ENCODE data around the gene UBE2O. TPM values are rescaled to one million over a fixed set of nuclear protein-coding genes. Genes with fewer than 3 reads are reported as not detected.

UBE2O gene
- total and polyA plus RNA-seq, 2 donors (not counting 1 experiment from before 2014, with no cell fraction given) = 11.5 to 12.4 TPM

DNA sequence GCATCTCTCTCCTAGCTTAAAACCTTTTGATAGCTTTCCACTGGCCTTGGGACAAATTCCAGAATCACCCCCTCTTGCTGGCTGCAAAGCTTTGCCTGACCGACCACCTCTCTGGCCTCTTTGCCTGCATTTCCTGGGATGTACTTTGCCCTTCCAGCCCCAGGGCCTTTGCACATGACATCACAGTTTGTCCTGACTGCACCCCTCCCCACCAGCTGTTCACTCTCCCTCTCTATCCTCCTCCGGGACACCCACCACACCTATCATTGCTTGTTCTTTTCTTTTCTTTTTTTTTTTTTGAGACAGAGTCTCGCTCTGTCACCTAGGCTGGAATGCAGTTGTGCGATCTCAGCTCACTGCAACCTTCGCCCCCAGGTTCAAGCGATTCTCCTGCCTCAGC is 22.4 kb upstream of the UBE2O start:
- TF ChIP-seq EZH2 (IDR thresholded peaks at IDR 0.05; ENCODE audit: low read length, missing control alignments) = no peak
- TF ChIP-seq, protein P1, sequence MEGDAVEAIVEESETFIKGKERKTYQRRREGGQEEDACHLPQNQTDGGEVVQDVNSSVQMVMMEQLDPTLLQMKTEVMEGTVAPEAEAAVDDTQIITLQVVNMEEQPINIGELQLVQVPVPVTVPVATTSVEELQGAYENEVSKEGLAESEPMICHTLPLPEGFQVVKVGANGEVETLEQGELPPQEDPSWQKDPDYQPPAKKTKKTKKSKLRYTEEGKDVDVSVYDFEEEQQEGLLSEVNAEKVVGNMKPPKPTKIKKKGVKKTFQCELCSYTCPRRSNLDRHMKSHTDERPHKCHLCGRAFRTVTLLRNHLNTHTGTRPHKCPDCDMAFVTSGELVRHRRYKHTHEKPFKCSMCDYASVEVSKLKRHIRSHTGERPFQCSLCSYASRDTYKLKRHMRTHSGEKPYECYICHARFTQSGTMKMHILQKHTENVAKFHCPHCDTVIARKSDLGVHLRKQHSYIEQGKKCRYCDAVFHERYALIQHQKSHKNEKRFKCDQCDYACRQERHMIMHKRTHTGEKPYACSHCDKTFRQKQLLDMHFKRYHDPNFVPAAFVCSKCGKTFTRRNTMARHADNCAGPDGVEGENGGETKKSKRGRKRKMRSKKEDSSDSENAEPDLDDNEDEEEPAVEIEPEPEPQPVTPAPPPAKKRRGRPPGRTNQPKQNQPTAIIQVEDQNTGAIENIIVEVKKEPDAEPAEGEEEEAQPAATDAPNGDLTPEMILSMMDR (conservative IDR thresholded peaks at IDR 0.05 in 1 of 2, IDR thresholded peaks at IDR 0.05 in 1 of 2; ENCODE audit: low read depth in 1 of 2, low read length in 2 of 2) = no peak
- Histone ChIP-seq H3K4me1 (ENCODE audit: control insufficient read depth, extremely low read depth, insufficient read depth, low read length) (no peaks in the 10 kb centered on the region), H3K79me2 (ENCODE audit: control insufficient read depth, insufficient read depth, low read length) (no peaks in the 10 kb centered on the region), H3K27ac (ENCODE audit: insufficient read depth, low read length) (no peak overlapping the region), H2AFZ (ENCODE audit: low read length) (no peak overlapping the region), H3K9me3 (ENCODE audit: control insufficient read depth, insufficient read depth, low read depth, low read length) (no peaks in the 10 kb centered on the region), H4K20me1 (ENCODE audit: control insufficient read depth, extremely low read depth, insufficient read depth, low read length) (no peaks in the 10 kb centered on the region), H3K4me3 (replicated peaks in 1 of 4; ENCODE audit: control extremely low read depth in 1 of 4, insufficient read depth in 1 of 4, low read depth in 3 of 4, low read length in 4 of 4) (no peak overlapping the region), H3K36me3 (ENCODE audit: control insufficient read depth, insufficient read depth, low read length) (no peaks in the 10 kb centered on the region), H3K27me3 (ENCODE audit: control insufficient read depth, insufficient read depth, low read length) (no peaks in the 10 kb centered on the region), H3K4me2 (ENCODE audit: extremely low read depth, insufficient read depth, low read length) (no peak overlapping the region), H3K9ac (ENCODE audit: insufficient read depth, low read length) (no peak overlapping the region)
- no peak for DNase-seq (ENCODE audit: low read depth in 2 of 2)

DNA sequence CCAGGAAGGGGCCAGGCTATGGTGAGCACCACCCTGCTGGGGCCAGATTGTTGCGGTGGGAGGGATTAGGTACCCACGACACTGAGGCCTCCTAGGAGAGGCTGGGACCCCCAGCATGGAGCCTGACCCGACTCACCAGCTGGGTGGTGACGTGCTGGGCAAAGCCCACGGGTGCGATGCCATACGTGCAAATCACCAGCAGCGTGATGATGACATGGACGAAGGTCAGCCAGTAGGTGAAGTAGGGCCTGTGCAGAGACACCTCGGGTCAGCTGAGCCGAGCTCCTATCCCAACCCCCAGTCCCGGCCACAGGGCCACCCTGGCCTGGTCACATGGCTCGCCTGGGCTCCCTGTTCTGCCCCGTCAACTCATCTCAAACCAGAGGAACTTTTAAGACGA is 21.9 kb upstream of the UBE2O start:
- H3K79me2 ChIP-seq (ENCODE audit: control insufficient read depth, insufficient read depth, low read length) = no peaks in the 10 kb centered on the region
- no peaks in the 10 kb centered on the region for H3K9me3 ChIP-seq (ENCODE audit: control insufficient read depth, insufficient read depth, low read depth, low read length)
- TF ChIP-seq EZH2 (IDR thresholded peaks at IDR 0.05; ENCODE audit: low read length, missing control alignments) = no peak
- TF ChIP-seq, protein P1 (conservative IDR thresholded peaks at IDR 0.05 in 1 of 2, IDR thresholded peaks at IDR 0.05 in 1 of 2; ENCODE audit: low read depth in 1 of 2, low read length in 2 of 2) = no peak
- DNase-seq (ENCODE audit: low read depth in 2 of 2) = no peak
- no peak overlapping the region for H3K9ac ChIP-seq (ENCODE audit: insufficient read depth, low read length)
- no peaks in the 10 kb centered on the region for H3K4me1 ChIP-seq (ENCODE audit: control insufficient read depth, extremely low read depth, insufficient read depth, low read length)
- H3K27me3 ChIP-seq (ENCODE audit: control insufficient read depth, insufficient read depth, low read length) = no peaks in the 10 kb centered on the region
- H3K36me3 ChIP-seq (ENCODE audit: control insufficient read depth, insufficient read depth, low read length) = no peaks in the 10 kb centered on the region
- H4K20me1 ChIP-seq (ENCODE audit: control insufficient read depth, extremely low read depth, insufficient read depth, low read length) = no peaks in the 10 kb centered on the region
- H3K4me3 ChIP-seq (replicated peaks in 1 of 4; ENCODE audit: control extremely low read depth in 1 of 4, insufficient read depth in 1 of 4, low read depth in 3 of 4, low read length in 4 of 4) = no peak overlapping the region
- no peak overlapping the region for H2AFZ ChIP-seq (ENCODE audit: low read length)
- H3K4me2 ChIP-seq (ENCODE audit: extremely low read depth, insufficient read depth, low read length) = no peak overlapping the region
- H3K27ac ChIP-seq (ENCODE audit: insufficient read depth, low read length) = no peak overlapping the region

DNA sequence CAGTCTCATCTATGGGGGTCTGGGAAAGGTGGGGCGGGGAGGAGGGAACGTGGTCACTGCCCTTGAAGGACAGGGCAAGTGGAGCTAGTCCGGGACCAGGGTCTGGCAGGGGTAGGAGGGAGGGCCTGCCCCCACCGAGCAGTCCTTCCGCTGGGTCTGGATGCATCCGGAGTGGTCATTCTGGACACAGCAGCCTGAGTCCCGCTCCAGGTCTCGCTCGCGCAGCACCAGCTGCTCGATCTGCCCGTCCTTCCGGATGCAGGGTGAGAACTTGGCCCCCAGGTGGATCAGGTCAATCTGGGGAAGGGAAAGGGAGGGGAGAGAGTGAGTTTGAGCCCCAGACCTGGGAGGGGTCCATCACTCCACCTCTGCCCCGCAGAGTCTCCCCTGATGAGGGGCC is 21.3 kb upstream of the UBE2O start:
- no peaks in the 10 kb centered on the region for H3K79me2 ChIP-seq (ENCODE audit: control insufficient read depth, insufficient read depth, low read length)
- no peaks in the 10 kb centered on the region for H3K27me3 ChIP-seq (ENCODE audit: control insufficient read depth, insufficient read depth, low read length)
- H3K9me3 ChIP-seq (ENCODE audit: control insufficient read depth, insufficient read depth, low read depth, low read length) = no peaks in the 10 kb centered on the region
- no peak overlapping the region for H3K4me3 ChIP-seq (replicated peaks in 1 of 4; ENCODE audit: control extremely low read depth in 1 of 4, insufficient read depth in 1 of 4, low read depth in 3 of 4, low read length in 4 of 4)
- no peak overlapping the region for H2AFZ ChIP-seq (ENCODE audit: low read length)
- H3K27ac ChIP-seq (ENCODE audit: insufficient read depth, low read length) = no peak overlapping the region
- TF ChIP-seq, protein P1 (conservative IDR thresholded peaks at IDR 0.05 in 1 of 2, IDR thresholded peaks at IDR 0.05 in 1 of 2; ENCODE audit: low read depth in 1 of 2, low read length in 2 of 2) = no peak
- no peak for TF ChIP-seq EZH2 (IDR thresholded peaks at IDR 0.05; ENCODE audit: low read length, missing control alignments)
- H3K4me2 ChIP-seq (ENCODE audit: extremely low read depth, insufficient read depth, low read length) = no peak overlapping the region
- no peaks in the 10 kb centered on the region for H3K36me3 ChIP-seq (ENCODE audit: control insufficient read depth, insufficient read depth, low read length)
- DNase-seq (ENCODE audit: low read depth in 2 of 2) = no peak
- no peaks in the 10 kb centered on the region for H4K20me1 ChIP-seq (ENCODE audit: control insufficient read depth, extremely low read depth, insufficient read depth, low read length)
- no peaks in the 10 kb centered on the region for H3K4me1 ChIP-seq (ENCODE audit: control insufficient read depth, extremely low read depth, insufficient read depth, low read length)
- no peak overlapping the region for H3K9ac ChIP-seq (ENCODE audit: insufficient read depth, low read length)

Measured in fibroblast of lung (primary cell).